Measurements from ENCODE around the gene PRKD3.
"Not testable (repeated sequence)": the region's sequence is repeated elsewhere in the genome, so short reads cannot be mapped to it uniquely, and the experiment has no call there.

Gene PRKD3

GRCh38 chr2:37317746-37318145, 6.9 kb downstream of the PRKD3 start:
- no peak for DNase-seq (ENCODE audit: low read depth in 2 of 2)

GRCh38 chr2:37316181-37316580, 8.5 kb downstream of the PRKD3 start:
- no peak for DNase-seq (ENCODE audit: low read depth in 2 of 2)

DNA sequence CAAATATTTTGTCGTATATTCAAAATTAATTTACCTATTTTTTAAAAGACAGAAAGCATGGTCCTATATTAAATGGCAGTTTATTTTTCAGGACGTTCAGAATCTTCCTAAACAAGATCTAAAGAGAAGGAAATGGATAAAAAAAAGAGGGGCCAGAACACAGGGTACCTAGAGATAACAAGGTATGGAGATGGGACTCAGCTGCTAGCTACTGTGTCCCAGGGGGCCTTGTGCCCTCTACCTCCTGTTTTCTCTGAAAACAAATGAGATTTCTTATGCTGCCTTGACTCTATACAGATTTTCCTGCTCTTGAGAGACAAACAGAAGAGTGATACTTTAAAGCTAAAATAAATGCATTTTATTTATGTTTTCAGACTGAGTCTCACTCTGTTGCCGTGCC, 9.3 kb downstream of the PRKD3 start:
- DNase-seq (ENCODE audit: low read depth in 2 of 2), result no peak

DNA sequence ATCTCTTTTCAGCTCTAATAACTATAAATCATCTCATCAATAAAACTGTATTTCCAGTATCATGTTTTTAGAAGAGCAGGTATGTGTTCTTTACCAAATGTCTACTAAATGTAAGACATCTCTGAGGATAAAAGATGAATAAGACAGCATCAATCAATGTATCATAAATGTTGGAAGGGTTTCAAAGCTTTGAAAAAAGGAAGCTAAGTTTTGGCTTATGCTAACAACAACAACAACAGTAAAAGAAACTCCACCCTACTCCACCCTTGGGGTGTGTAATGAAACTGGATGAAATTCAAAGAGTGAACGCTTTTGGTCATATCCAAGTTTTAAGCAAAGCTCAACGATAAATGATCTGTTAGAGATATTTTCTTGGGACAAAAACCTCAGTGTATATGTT, 17.1 kb downstream of the PRKD3 start:
- DNase-seq (ENCODE audit: low read depth in 2 of 2), result no peak

DNA sequence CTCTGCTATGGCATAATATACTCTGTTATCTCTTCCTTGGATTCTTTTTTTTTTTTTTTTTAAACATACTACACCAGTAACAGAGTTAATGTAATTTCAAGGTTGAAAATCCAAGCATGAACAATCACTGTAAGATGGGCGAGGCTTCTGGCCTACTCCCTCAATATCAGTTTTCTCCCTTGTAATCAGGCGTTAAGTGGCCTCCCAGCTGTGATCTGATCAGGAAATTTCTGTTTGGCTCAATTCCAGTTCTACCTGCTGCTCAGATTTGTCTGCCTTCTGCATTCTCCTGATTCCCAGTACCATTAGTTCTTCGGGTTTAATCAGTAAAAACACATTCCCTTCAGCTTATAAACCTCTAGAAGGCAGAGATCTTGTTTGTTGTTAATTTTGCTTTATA, 18.6 kb downstream of the PRKD3 start:
- DNase-seq (ENCODE audit: low read depth in 2 of 2), result no peak

- DNase-seq (ENCODE audit: low read depth in 2 of 2), result no peak
Measured at GRCh38 chr2:37302701-37303252, 21.9 kb downstream of the PRKD3 start.

DNA sequence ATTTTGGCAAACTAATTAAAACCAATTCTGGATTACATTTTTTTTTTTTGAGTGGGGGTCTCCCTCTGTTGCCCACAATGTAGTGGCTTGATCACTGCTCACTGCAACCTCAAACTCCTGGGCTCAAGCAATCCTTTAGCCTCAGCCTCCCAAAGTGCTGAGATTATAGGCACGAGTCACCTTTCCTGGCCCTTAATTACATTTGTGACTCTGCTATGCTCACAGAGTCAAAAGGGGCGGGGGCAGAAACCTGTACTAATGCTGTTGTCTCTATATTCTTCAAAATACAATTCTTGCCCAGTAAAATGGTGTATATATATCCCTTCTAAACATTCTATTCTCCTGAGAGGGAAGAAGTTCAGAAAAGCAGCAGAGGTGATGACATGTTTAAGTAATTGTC, 23.2 kb downstream of the PRKD3 start:
- no peak for DNase-seq (ENCODE audit: low read depth in 2 of 2)

DNA sequence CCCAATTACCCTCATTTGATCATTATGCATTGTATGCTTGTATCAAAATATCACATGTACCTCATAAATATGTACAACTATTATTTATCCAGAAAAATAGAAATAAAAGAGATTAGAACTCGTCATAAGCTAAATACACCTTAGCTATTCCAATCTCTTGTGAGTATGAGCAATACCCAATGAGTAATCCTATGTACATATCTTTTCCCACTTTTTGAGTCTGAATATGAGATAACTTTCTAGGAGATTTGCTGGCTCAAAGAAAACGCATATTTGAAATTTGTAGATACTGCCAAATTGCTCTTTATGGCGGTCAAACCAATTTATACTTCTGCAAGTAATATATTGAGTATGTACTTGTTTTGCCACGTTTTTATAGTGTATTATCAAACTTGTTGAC, 24.1 kb downstream of the PRKD3 start:
- no peak for DNase-seq (ENCODE audit: low read depth in 2 of 2)

DNA sequence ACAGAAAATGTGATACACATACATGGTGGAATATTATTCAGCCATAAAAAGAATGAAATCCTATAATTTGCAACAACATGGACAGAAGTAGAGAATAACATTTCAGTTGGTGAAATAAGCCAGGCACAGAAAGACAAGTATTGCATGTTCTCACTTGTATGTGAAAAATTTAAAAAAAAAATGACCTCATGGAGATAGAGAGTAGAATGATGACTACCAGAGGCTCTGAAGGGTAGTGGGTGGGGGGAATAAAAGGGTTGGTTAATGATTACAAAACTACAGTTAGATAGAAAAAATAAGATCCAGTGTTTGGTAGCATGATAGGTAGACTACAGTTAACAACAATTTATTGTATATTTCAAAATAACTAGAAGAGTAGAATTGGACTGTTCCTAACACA, 24.5 kb downstream of the PRKD3 start:
- DNase-seq (ENCODE audit: low read depth in 2 of 2), result no peak

DNA sequence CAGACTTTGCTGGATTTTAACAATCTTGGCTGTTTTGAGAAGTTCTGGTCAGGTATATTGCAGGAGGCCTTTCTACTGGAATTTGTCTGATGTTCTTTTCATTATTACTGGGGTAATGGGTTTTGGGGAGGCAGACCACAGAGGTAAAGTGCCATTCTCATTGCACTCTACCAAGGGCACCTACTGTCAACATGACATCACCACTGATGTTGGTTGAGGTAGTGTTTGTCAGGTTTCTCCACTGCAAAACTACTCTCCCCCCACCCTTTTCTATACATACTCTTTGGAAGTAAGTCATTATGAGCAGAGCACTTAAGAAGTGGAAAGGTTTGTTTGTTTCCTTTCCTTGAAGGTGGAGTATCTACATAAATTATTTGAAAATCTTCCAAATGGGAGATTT, 27.0 kb downstream of the PRKD3 start:
- no peak for DNase-seq (ENCODE audit: low read depth in 2 of 2)

- DNase-seq (ENCODE audit: low read depth in 2 of 2), result no peak
Measured at GRCh38 chr2:37295469-37296073, 29.1 kb downstream of the PRKD3 start.

GRCh38 chr2:37294858-37295257, 29.8 kb downstream of the PRKD3 start:
- DNase-seq (ENCODE audit: low read depth in 2 of 2), result not testable (repeated sequence)

DNA sequence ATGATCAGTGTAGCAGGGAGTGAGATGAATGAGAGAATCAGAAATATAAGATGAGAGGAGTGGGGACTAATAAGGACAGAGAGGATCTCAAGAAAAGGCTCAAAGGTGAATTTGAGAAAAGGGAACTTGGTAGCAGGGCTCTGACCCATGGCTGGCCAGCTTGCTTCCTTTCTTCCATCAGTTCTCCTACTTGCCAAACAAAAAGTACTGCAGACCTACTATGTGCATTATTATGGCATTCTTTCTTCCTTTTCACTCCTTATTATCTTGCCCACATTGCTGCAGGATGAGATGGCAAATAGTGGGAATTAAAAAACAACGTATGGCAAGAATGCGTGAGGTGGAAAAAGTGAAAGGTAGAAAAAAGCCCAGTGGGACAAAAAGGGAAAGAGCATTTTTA, 33.0 kb downstream of the PRKD3 start:
- no peak for DNase-seq (ENCODE audit: low read depth in 2 of 2)

DNA sequence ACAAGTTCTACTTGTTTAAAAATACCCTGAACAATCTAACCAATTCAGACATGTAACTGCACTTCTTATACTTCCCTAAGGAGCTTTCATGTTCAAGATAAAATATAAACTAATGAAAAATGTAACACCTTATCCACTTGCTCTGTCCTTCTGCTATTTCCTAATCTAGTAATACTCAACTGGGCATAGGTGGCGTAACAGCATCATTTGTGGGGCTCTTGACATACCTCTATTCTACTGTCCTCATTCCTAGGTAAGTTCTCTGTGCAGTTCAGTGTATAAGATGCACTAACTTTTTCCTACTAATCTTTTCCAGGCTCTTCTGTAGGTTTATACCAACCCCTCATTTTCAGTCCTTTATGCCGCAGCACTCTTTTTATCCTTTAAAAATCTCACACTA, 36.7 kb downstream of the PRKD3 start:
- no peak for DNase-seq (ENCODE audit: low read depth in 2 of 2)

GRCh38 chr2:37284381-37284780, 40.3 kb downstream of the PRKD3 start:
- no peak for DNase-seq (ENCODE audit: low read depth in 2 of 2)

- DNase-seq (ENCODE audit: low read depth in 2 of 2), result no peak
Measured at GRCh38 chr2:37283207-37283606, 41.4 kb downstream of the PRKD3 start.

GRCh38 chr2:37282746-37283145, 41.9 kb downstream of the PRKD3 start:
- no peak for DNase-seq (ENCODE audit: low read depth in 2 of 2)

GRCh38 chr2:37281916-37282315, 42.7 kb downstream of the PRKD3 start:
- DNase-seq (ENCODE audit: low read depth in 2 of 2), result no peak

GRCh38 chr2:37276291-37276690, 48.3 kb downstream of the PRKD3 start:
- no peak for DNase-seq (ENCODE audit: low read depth in 2 of 2)

Data from stimulated activated CD8-positive, alpha-beta memory T cell treated with anti-CD3 and anti-CD28 coated beads, Interleukin-2, amount 100 ng/mL, for 48 hours (primary cell).